ENCODE results near the gene RAB3IP. TPM values are rescaled to one million over a fixed set of nuclear protein-coding genes. Genes with fewer than 3 reads are reported as not detected.

RAB3IP gene
- total RNA-seq, 1 donor from 2014 or later = 111 TPM

DNA sequence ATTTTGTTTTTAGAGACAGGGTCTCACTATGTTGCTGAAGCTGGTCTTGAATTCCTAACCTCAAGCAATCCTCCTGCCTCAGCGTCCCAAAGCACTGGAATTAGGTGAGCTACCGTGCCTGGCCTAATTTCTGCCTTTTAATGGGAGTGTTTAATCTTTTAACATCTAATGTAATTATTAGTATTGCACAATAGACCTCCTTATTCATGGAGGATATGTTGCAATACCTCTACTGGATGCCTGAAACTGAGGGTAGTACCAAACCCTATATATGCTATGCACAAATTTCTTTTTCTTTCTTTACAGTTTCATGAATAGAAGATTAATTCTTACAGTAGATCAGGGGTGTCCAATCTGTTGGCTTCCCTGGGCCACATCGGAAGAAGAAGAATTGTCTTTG is 134.1 kb downstream of the RAB3IP start:
- Mint-ChIP-seq H3K27me3 (ENCODE audit: insufficient read depth, low read depth) (no peaks in the 10 kb centered on the region), H3K9me3 (no peaks in the 10 kb centered on the region), H3K36me3 (no peaks in the 10 kb centered on the region), H3K4me1 (no peaks in the 10 kb centered on the region), H3K4me3 (no peak overlapping the region), H3K27ac (no peak overlapping the region)
- Histone ChIP-seq H3K4me2 (no peak overlapping the region), H4K20me1 (ENCODE audit: low read depth) (no peaks in the 10 kb centered on the region), H3K27me3 (no peaks in the 10 kb centered on the region), H3K9me3 (ENCODE audit: low read depth) (no peaks in the 10 kb centered on the region), H3K27ac (no peak overlapping the region), H3K9ac (no peak overlapping the region), H3K36me3 (no peaks in the 10 kb centered on the region), H3F3A (ENCODE audit: low read depth) (no peaks in the 10 kb centered on the region), H3K79me2 (ENCODE audit: low read depth) (no peaks in the 10 kb centered on the region), H2AFZ (replicated peaks) (no peak overlapping the region), H3K4me1 (peaks cover 13% of the 10 kb centered on the region), H3K4me3 (no peak overlapping the region)
- no peak for DNase-seq (ENCODE audit: low spot score)
- no peak for TF ChIP-seq EZH2phosphoT487 (IDR thresholded peaks at IDR 0.05)

Other genes starting within 250 kb of the RAB3IP start
- gene CCT2, start 153.4 kb upstream of the RAB3IP start, total RNA-seq (ENCODE audit: low replicate concordance) = 418 and 516 TPM in 2 replicates
- gene LRRC10, start 128.0 kb upstream of the RAB3IP start, total RNA-seq (ENCODE audit: low replicate concordance) = not detected in 2 replicates
- gene BEST3, start 39.6 kb upstream of the RAB3IP start, total RNA-seq (ENCODE audit: low replicate concordance) = not detected in 2 replicates
- gene MYRFL, start 86.4 kb downstream of the RAB3IP start, total RNA-seq (ENCODE audit: low replicate concordance) = 0.37 TPM in 1 of 2 replicates, not detected in the other

Measured in neural progenitor cell (in vitro differentiated cells).